Measurements from ENCODE around the gene FILIP1L. TPM values are rescaled to one million over a fixed set of nuclear protein-coding genes. Genes with fewer than 3 reads are reported as not detected.

The FILIP1L gene
- total and polyA plus RNA-seq, 2 experiments from 2014 or later = 0.45 to 0.82 TPM

GRCh38 chr3:100104817-100105413 is 9.4 kb downstream of the FILIP1L start:
- no peaks in the 10 kb centered on the region for H3K27me3 ChIP-seq
- no peak for DNase-seq (ENCODE audit: low read depth in 1 of 2, low spot score in 1 of 2)
- no peak overlapping the region for H3K4me3 ChIP-seq
- no peaks in the 10 kb centered on the region for H3K36me3 ChIP-seq
- H3K4me1 ChIP-seq (ENCODE audit: low read depth) = no peaks in the 10 kb centered on the region
- no peak overlapping the region for H3K27ac ChIP-seq
- H3K9me3 ChIP-seq (ENCODE audit: low read depth) = no peaks in the 10 kb centered on the region
- TF ChIP-seq CTCF (IDR thresholded peaks at IDR 0.05; ENCODE audit: low read depth, low read length) = no peak

DNA sequence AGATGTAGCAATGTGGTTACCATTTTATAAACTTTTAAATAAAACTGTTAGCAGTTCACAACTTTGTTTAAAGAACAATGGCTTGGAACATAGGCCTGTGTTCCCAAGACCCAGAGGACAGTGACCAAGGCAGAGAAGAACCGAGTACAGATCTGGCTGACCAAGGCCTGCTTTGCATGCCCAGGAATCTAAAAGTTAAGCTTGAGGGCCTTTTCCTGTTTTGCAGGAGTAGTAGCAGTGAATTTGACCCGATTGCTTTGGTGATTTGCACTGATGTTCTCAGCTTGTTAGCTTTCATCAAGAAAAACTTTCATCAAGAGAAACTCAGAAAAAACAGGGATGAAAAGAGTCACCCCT is 9.9 kb downstream of the FILIP1L start:
- no peak overlapping the region for H3K4me3 ChIP-seq
- no peaks in the 10 kb centered on the region for H3K9me3 ChIP-seq (ENCODE audit: low read depth)
- no peaks in the 10 kb centered on the region for H3K27me3 ChIP-seq
- H3K36me3 ChIP-seq = no peaks in the 10 kb centered on the region
- no peak for DNase-seq (ENCODE audit: low read depth in 1 of 2, low spot score in 1 of 2)
- no peak for TF ChIP-seq CTCF (IDR thresholded peaks at IDR 0.05; ENCODE audit: low read depth, low read length)
- H3K27ac ChIP-seq = no peak overlapping the region
- H3K4me1 ChIP-seq (ENCODE audit: low read depth) = no peaks in the 10 kb centered on the region

DNA sequence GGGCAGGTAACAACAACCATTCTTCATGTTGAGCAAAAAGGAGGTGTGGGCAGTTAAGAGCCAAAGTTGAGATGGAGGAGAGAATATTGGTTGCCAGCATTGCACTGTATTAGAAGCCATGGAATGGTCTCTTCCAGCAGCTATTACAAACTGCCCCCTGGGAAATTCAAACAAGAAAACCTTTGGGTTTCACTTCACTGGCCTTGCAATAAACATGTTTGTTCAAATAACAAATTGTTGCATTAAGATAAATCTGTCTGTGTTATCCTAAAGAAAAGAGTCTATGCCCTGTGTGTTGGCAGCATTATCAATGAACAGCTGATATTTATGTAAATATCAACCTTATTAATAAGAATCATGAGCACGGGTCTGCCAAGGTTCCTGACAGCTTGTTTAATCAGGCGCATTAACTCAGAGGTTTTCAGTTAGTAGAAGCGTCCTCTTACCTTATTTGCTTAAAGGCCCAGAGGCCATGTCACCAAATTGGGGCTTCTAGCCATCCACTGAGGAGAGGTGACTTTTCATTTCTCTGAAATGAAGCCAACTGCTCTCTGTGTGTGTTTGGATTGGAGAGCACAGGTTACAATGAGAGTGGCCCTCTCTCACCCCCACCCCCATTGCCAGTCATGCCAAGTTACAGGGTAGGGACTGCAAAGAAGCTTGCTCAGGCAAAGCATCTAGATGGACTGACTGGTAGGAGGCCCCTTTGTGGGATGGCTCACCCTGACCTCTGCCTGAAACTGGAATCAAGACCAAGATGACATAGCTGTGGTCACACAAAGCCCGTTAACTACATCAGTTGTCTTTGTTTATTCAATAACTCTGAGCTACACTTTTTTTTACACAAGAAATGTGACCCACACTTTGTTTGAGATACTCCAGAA is 10.5 kb downstream of the FILIP1L start:
- TF ChIP-seq CTCF (IDR thresholded peaks at IDR 0.05; ENCODE audit: low read depth, low read length) = no peak
- no peak overlapping the region for H3K4me3 ChIP-seq
- H3K4me1 ChIP-seq (ENCODE audit: low read depth) = no peaks in the 10 kb centered on the region
- no peak overlapping the region for H3K27ac ChIP-seq
- no peaks in the 10 kb centered on the region for H3K36me3 ChIP-seq
- no peaks in the 10 kb centered on the region for H3K9me3 ChIP-seq (ENCODE audit: low read depth)
- DNase-seq (ENCODE audit: low read depth in 1 of 2, low spot score in 1 of 2) = peak in 1 of 2 donors; percentile 32
- no peaks in the 10 kb centered on the region for H3K27me3 ChIP-seq

DNA sequence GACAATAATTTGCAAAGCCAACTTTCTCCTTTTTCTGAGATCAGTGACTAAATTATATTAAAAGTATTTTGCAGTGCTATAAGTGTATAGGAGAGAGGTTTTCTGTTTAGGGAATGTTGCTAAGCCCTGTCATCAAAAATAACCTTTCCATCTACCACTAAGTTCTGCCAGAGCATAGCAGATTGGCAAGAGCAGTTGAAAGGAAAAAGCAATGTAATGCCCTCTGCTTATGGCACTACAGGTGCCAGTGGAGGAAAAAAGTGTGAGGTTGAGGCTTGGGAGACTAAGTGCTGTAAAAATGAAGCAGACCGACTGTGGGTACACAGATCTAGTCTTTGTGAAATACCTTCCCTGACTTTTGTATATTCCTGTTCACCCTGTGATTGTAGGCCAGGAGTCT is 11.5 kb downstream of the FILIP1L start:
- Histone ChIP-seq H3K9me3 (ENCODE audit: low read depth) (no peaks in the 10 kb centered on the region), H3K27ac (no peak overlapping the region), H3K4me1 (ENCODE audit: low read depth) (peaks cover 8% of the 10 kb centered on the region), H3K4me3 (no peak overlapping the region), H3K27me3 (no peaks in the 10 kb centered on the region), H3K36me3 (no peaks in the 10 kb centered on the region)
- TF ChIP-seq CTCF (IDR thresholded peaks at IDR 0.05; ENCODE audit: low read depth, low read length) = no peak
- no peak for DNase-seq (ENCODE audit: low read depth in 1 of 2, low spot score in 1 of 2)

DNA sequence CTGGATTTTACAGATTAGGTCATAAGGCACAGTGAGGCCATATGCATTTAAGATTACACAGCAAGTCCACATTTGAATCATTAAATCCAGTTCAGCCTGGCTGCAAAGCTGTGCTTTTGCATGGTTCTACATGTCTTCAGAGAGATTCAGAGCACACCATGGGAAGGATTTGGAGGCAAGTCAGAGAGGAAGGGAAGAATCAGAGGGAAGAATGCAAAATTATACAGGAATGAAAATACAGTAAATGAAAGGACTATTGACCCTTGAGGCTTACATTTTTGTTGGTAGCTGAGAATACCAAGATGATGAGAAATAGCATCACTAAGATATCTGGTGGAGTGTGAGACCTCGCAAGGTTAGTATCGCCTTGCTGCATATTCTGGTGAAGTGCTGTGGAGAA is 13.9 kb downstream of the FILIP1L start:
- H3K9me3 ChIP-seq (ENCODE audit: low read depth) = no peaks in the 10 kb centered on the region
- H3K27me3 ChIP-seq = no peaks in the 10 kb centered on the region
- H3K27ac ChIP-seq = no peak overlapping the region
- H3K4me3 ChIP-seq = no peak overlapping the region
- no peak for TF ChIP-seq CTCF (IDR thresholded peaks at IDR 0.05; ENCODE audit: low read depth, low read length)
- no peak for DNase-seq (ENCODE audit: low read depth in 1 of 2, low spot score in 1 of 2)
- H3K4me1 ChIP-seq (ENCODE audit: low read depth) = peaks cover 12% of the 10 kb centered on the region
- no peaks in the 10 kb centered on the region for H3K36me3 ChIP-seq
